HepG2 (cell line): ENCODE measurements around the gene TJAP1. TPM values are rescaled to one million over a fixed set of nuclear protein-coding genes. Genes with fewer than 3 reads are reported as not detected.

Source experiments
- ATAC-seq: fragments of 200-7000 bp; cut with Tn5 transposase; 3 replicates; pipeline ENCODE4 v1.9.1; 2020; ENCODE audit warnings: mild to moderate bottlenecking, moderate library complexity
- BruUV-seq: library from RNA; stranded (reverse); fragments of 400-500 nt; replicated peaks from 2 replicates; lab custom pipeline; 2021; lab: Mats Ljungman, UMichigan
- CTCF ChIA-PET: fragments of 300-600 bp; formaldehyde crosslinking; extraction: SDS; loops from one replicate; lab custom pipeline; 2021; ENCODE audit warnings: low total read pairs, inconsistent platforms, low intra/inter-chr PET ratio; lab: Yijun Ruan, JAX
- POLR2A ChIA-PET: fragments of 350-600 bp; sonication (Branson Sonifier 250); formaldehyde crosslinking; loops from one replicate; lab custom pipeline; 2020; ENCODE audit warnings: antibody characterized with exemption, inconsistent platforms; lab: Yijun Ruan, JAX
- DNase-seq: peaks from one replicate; pipeline ENCODE4 v3.0.0-alpha.2; 2015; ENCODE audit warnings: low spot score
- FAIRE-seq: peaks from 3 replicates; lab custom pipeline; 2011; peaks lifted over from hg19 to GRCh38; lab: Jason Lieb, UNC
- H2AFZ ChIP-seq: one replicate; pipeline ENCODE4 v1.6.1; 2011; ENCODE audit warnings: low read length, inconsistent platforms
- H3K27ac ChIP-seq: fragments of 300-600 bp; 3 replicates; pipeline ENCODE4 v1.8.0; 2011; ENCODE audit warnings: mixed run types, mild to moderate bottlenecking, mixed read lengths, low read length, inconsistent platforms; ENCODE audit not compliant: insufficient read depth; ENCODE audit errors: extremely low read length
- H3K27me3 ChIP-seq, 2 experiments: fragments of 200-600 bp in 1 of 2; 2 replicates in 1 of 2; 3 replicates in 1 of 2; pipeline versions ENCODE4 v1.6.0 to v1.8.0; 2011; ENCODE audit warnings: low read length in 2 of 2, mild to moderate bottlenecking in 2 of 2, moderate library complexity in 2 of 2, inconsistent platforms in 1 of 2; ENCODE audit not compliant: insufficient read depth in 2 of 2, control insufficient read depth in 1 of 2
- H3K36me3 ChIP-seq, 2 experiments: fragments of 200-600 bp in 1 of 2; replicated peaks in 1 of 2; 2 replicates in 1 of 2; 3 replicates in 1 of 2; pipeline versions ENCODE4 v1.5.1 to v1.8.0; 2011; ENCODE audit warnings: low read length in 2 of 2, inconsistent platforms in 1 of 2; ENCODE audit not compliant: insufficient read depth in 2 of 2, control insufficient read depth in 1 of 2
- H3K4me1 ChIP-seq: 2 replicates; pipeline ENCODE4 v1.5.1; 2012; ENCODE audit warnings: low read length, inconsistent platforms; ENCODE audit not compliant: insufficient read depth
- H3K4me2 ChIP-seq: 2 replicates; pipeline ENCODE4 v1.6.0; 2011; ENCODE audit warnings: low read depth, low read length, inconsistent platforms
- H3K4me3 ChIP-seq, 3 experiments: fragments of 200-600 bp in 1 of 3; sonication (generic), shearing (Covaris generic) in 1 of 3; replicated peaks in 1 of 3; 2 replicates each; pipeline ENCODE4 v1.5.1; 2011 to 2016; ENCODE audit warnings: low read length in 3 of 3, inconsistent platforms in 2 of 3, low read depth in 2 of 3, mild to moderate bottlenecking in 2 of 3, control low read depth in 1 of 3, mixed read lengths in 1 of 3; ENCODE audit not compliant: insufficient read depth in 1 of 3
- H3K79me2 ChIP-seq: one replicate; pipeline ENCODE4 v1.6.1; 2011; ENCODE audit warnings: low read length, inconsistent platforms; ENCODE audit not compliant: insufficient read depth
- H3K9ac ChIP-seq: 2 replicates; pipeline ENCODE4 v1.6.0; 2011; ENCODE audit warnings: mild to moderate bottlenecking, low read depth, low read length, inconsistent platforms; ENCODE audit not compliant: insufficient read depth
- H3K9me3 ChIP-seq: 2 replicates; pipeline ENCODE4 v1.5.1; 2012; ENCODE audit warnings: mild to moderate bottlenecking, low read length
- H4K20me1 ChIP-seq: 2 replicates; pipeline ENCODE4 v1.6.0; 2011; ENCODE audit warnings: inconsistent platforms, mild to moderate bottlenecking, low read length, moderate library complexity; ENCODE audit not compliant: insufficient read depth
- CTCF ChIP-seq: sonication (generic); formaldehyde crosslinking; IDR thresholded peaks from 2 replicates; pipeline ENCODE4 v1.5.0; 2020; ENCODE audit warnings: mild to moderate bottlenecking, missing genetic modification reagents, moderate library complexity
- FOXA1 ChIP-seq, 2 experiments: fragments of 450-650 bp in 1 of 2; sonication (generic) in 1 of 2; formaldehyde crosslinking in 1 of 2; IDR thresholded peaks; 2 replicates each; pipeline versions ENCODE4 v1.4.0 to v1.6.1; 2016 to 2020; ENCODE audit warnings: missing genetic modification reagents in 1 of 2
- FOXJ3 ChIP-seq: sonication (generic); formaldehyde crosslinking; IDR thresholded peaks from 2 replicates; pipeline ENCODE4 v1.4.0; 2020; ENCODE audit warnings: missing genetic modification reagents, mild to moderate bottlenecking, borderline replicate concordance
- KAT7 ChIP-seq: IDR thresholded peaks from 2 replicates; pipeline ENCODE4 v1.6.1; 2018; ENCODE audit warnings: borderline replicate concordance, missing compliant biosample characterization
- LCORL ChIP-seq, 2 experiments: fragments of 450-650 bp in 1 of 2; sonication (generic) in 1 of 2; formaldehyde crosslinking in 1 of 2; IDR thresholded peaks; 2 replicates each; pipeline versions ENCODE4 v1.5.0 to v1.6.1; 2017 to 2020; ENCODE audit warnings: antibody characterized with exemption in 1 of 2, missing genetic modification reagents in 1 of 2
- MAFK ChIP-seq, 2 experiments: IDR thresholded peaks in 1 of 2; conservative IDR thresholded peaks in 1 of 2; 2 replicates each; pipeline ENCODE4 v1.6.1; 2011; ENCODE audit warnings: improper control_type of control experiment in 2 of 2, low read length in 2 of 2
- POLR2A ChIP-seq, 2 experiments: IDR thresholded peaks; 2 replicates each; pipeline ENCODE4 v1.6.1; 2011; ENCODE audit warnings: low read depth in 2 of 2, low read length in 2 of 2, mild to moderate bottlenecking in 1 of 2, moderate library complexity in 1 of 2; ENCODE audit not compliant: insufficient read depth in 1 of 2
- ZNF761 ChIP-seq: sonication (generic); formaldehyde crosslinking; conservative IDR thresholded peaks from 2 replicates; pipeline ENCODE4 v1.4.0; 2020; ENCODE audit warnings: mild to moderate bottlenecking, missing genetic modification reagents
- WGBS: methylation state at CpG from one replicate; pipeline ENCODE4 v1.1.6; 2017; ENCODE audit warnings: low lambda C conversion rate; 5-methylcytosine and 5-hydroxymethylcytosine counted together
- in situ Hi-C: cut with HindIII; loops from 2 replicates; pipeline ENCODE4 v1.10.0; 2017; ENCODE audit warnings: low pct_unique_long_range_greater_than_20kb; ENCODE audit not compliant: extremely low pct_ligation_motif_present
- intact Hi-C: fragments of 100-400 bp; cut with micrococcal nuclease; formaldehyde crosslinking; loops from one replicate; pipeline ENCODE4 v1.10.0; 2022; ENCODE audit not compliant: unreplicated experiment
- polyA plus RNA-seq, 8 experiments: library from polyadenylated mRNA; depleted of rRNA in 3 of 8; stranded (reverse) in 7 of 8; unstranded in 1 of 8; fragments of >200 nt; fragmentation: Illumina TruSeq in 4 of 8; extraction: Trizol in 4 of 8; gene quantifications; 2 replicates each; pipeline versions ENCODE4 v1.2.1 to v1.2.3, GENCODE V29; 2011 to 2016; ENCODE audit warnings: low read depth in 4 of 8, missing spikeins in 1 of 8, mixed read lengths in 1 of 8; ENCODE audit not compliant: insufficient read depth in 1 of 8
- total RNA-seq, 5 experiments: library from RNA; depleted of rRNA; stranded (reverse); fragments of >200 nt; fragmentation: Illumina TruSeq; extraction: Trizol; gene quantifications; 2 replicates each; pipeline ENCODE4 v1.2.3, GENCODE V29; 2016; ENCODE audit warnings: low read depth in 1 of 5
- TF ChIP-seq, protein P1 (sequence below): sonication (generic); formaldehyde crosslinking; IDR thresholded peaks from 2 replicates; pipeline ENCODE4 v1.8.0; 2022; ENCODE audit warnings: mild to moderate bottlenecking, missing genetic modification reagents, moderate library complexity
- TF ChIP-seq, protein P2 (sequence below): sonication (generic); formaldehyde crosslinking; IDR thresholded peaks from 2 replicates; pipeline ENCODE4 v1.5.0; 2020; ENCODE audit warnings: mild to moderate bottlenecking, missing genetic modification reagents, borderline replicate concordance

Gene TJAP1
- total and polyA plus RNA-seq, 2 of the 13 experiments (the other 11 are each of a cell fraction or from before 2014, with no cell fraction given) = 15.7 to 41.6 TPM

- Histone ChIP-seq H3K4me2 (peak overlapping the region; percentile 91), H3K4me3 (peak overlapping the region; percentile 85 to 99 (median 93)), H3K27ac (peak overlapping the region; percentile 72), H2AFZ (no peak overlapping the region), H3K27me3 (peaks cover 0 to 5% of the 10 kb centered on the region in 2 experiments; a peak in 1 of 5 replicates), H3K36me3 (peaks cover 30 to 57% of the 10 kb centered on the region in 2 experiments), H3K9me3 (no peaks in the 10 kb centered on the region), H3K79me2 (peaks cover 52% of the 10 kb centered on the region), H4K20me1 (no peaks in the 10 kb centered on the region), H3K4me1 (peaks cover 37% of the 10 kb centered on the region), H3K9ac (peak overlapping the region; percentile 98)
- ChIA-PET POLR2A (interaction anchor here (0.6 to 1.7 kb wide), 3 partner anchors 79 to 111 kb away, joined by 3 to 5 read pairs (median 5); partner anchors contain the start of gene ABCC10), CTCF (no interaction called here)
- ATAC-seq (no peak), FAIRE-seq (no peak), DNase-seq (no peak)
- BruUV-seq = TSS peak; percentile 70
- intact Hi-C loops (loop anchor here (5.0 kb wide), 1 partner anchor 61 kb away; the partner anchor contains the start of genes POLH and XPO5), in situ Hi-C loops (no loop called here)
- WGBS = 60% methylated on average over 9 of the region's 9 CpGs
- TF ChIP-seq MAFK (conservative IDR thresholded peaks at IDR 0.05 in 1 of 2, IDR thresholded peaks at IDR 0.05 in 1 of 2; ENCODE audit: low read length in 2 of 2) (no peak), CTCF (CRISPR knock-in tag) (0 out of 2 replicates have a peak, but pooled peaks have one; percentile 19), FOXA1 (IDR thresholded peaks at IDR 0.05) (no peak), FOXA1 (CRISPR knock-in tag; IDR thresholded peaks at IDR 0.05) (no peak), FOXJ3 (CRISPR knock-in tag) (no peak), ZNF761 (CRISPR knock-in tag) (0 out of 2 replicates have a peak, but pooled peaks have one; percentile 2), LCORL (IDR thresholded peaks at IDR 0.05) (no peak), LCORL (CRISPR knock-in tag; IDR thresholded peaks at IDR 0.05) (0 out of 2 replicates have a peak, but pooled peaks have one; percentile 21), KAT7 (CRISPR knock-in tag) (no peak), POLR2A (IDR thresholded peaks at IDR 0.05; ENCODE audit: insufficient read depth in 1 of 2, low read depth in 2 of 2, low read length in 2 of 2) (0 out of 4 replicates have a peak, but pooled peaks of 1 of the 2 experiments have one; percentile 3)
- TF ChIP-seq, protein P1, sequence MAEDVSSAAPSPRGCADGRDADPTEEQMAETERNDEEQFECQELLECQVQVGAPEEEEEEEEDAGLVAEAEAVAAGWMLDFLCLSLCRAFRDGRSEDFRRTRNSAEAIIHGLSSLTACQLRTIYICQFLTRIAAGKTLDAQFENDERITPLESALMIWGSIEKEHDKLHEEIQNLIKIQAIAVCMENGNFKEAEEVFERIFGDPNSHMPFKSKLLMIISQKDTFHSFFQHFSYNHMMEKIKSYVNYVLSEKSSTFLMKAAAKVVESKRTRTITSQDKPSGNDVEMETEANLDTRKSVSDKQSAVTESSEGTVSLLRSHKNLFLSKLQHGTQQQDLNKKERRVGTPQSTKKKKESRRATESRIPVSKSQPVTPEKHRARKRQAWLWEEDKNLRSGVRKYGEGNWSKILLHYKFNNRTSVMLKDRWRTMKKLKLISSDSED (CRISPR knock-in tag) = no peak
- TF ChIP-seq, protein P2, sequence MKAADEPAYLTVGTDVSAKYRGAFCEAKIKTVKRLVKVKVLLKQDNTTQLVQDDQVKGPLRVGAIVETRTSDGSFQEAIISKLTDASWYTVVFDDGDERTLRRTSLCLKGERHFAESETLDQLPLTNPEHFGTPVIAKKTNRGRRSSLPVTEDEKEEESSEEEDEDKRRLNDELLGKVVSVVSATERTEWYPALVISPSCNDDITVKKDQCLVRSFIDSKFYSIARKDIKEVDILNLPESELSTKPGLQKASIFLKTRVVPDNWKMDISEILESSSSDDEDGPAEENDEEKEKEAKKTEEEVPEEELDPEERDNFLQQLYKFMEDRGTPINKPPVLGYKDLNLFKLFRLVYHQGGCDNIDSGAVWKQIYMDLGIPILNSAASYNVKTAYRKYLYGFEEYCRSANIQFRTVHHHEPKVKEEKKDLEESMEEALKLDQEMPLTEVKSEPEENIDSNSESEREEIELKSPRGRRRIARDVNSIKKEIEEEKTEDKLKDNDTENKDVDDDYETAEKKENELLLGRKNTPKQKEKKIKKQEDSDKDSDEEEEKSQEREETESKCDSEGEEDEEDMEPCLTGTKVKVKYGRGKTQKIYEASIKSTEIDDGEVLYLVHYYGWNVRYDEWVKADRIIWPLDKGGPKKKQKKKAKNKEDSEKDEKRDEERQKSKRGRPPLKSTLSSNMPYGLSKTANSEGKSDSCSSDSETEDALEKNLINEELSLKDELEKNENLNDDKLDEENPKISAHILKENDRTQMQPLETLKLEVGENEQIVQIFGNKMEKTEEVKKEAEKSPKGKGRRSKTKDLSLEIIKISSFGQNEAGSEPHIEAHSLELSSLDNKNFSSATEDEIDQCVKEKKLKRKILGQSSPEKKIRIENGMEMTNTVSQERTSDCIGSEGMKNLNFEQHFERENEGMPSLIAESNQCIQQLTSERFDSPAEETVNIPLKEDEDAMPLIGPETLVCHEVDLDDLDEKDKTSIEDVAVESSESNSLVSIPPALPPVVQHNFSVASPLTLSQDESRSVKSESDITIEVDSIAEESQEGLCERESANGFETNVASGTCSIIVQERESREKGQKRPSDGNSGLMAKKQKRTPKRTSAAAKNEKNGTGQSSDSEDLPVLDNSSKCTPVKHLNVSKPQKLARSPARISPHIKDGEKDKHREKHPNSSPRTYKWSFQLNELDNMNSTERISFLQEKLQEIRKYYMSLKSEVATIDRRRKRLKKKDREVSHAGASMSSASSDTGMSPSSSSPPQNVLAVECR (CRISPR knock-in tag) = no peak
Measured at GRCh38 chr6:43515808-43516207, 38.4 kb downstream of the TJAP1 start.
